Loucy (cell line): Measurements from ENCODE around the gene RAB38.

ENCODE experiments used
- EZH2phosphoT487 ChIP-seq: fragments of 200-600 bp; IDR thresholded peaks from 2 replicates; pipeline ENCODE4 v1.6.1; 2018; ENCODE audit warnings: antibody characterized with exemption, mild to moderate bottlenecking, moderate library complexity, borderline replicate concordance
- TF ChIP-seq, protein P1 (sequence below): fragments of 200-600 bp; sonication (generic); conservative IDR thresholded peaks from 2 replicates; pipeline ENCODE4 v1.5.1; 2014; ENCODE audit warnings: mild to moderate bottlenecking, antibody characterized with exemption, low read length

DNA sequence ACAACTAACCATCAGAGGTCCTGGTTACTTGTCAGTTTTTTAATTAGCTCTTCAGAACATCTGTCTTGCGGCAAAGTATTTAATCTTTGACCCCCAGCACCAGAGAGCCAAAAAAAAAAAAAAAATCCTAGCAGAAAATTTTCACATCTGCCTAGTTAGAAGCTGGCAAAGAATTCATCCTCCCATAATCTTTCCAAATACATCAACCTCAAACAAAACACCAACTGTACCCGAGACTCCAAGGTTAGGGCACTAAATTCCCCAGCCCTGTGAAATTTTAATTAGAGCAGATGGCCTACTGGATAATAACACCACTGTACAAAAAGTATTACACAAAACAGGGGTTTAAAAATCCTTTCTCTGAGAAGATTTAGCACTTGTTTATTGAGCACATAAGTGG, 55.7 kb downstream of the RAB38 start:
- TF ChIP-seq, protein P1, sequence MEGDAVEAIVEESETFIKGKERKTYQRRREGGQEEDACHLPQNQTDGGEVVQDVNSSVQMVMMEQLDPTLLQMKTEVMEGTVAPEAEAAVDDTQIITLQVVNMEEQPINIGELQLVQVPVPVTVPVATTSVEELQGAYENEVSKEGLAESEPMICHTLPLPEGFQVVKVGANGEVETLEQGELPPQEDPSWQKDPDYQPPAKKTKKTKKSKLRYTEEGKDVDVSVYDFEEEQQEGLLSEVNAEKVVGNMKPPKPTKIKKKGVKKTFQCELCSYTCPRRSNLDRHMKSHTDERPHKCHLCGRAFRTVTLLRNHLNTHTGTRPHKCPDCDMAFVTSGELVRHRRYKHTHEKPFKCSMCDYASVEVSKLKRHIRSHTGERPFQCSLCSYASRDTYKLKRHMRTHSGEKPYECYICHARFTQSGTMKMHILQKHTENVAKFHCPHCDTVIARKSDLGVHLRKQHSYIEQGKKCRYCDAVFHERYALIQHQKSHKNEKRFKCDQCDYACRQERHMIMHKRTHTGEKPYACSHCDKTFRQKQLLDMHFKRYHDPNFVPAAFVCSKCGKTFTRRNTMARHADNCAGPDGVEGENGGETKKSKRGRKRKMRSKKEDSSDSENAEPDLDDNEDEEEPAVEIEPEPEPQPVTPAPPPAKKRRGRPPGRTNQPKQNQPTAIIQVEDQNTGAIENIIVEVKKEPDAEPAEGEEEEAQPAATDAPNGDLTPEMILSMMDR: no peak
- TF ChIP-seq EZH2phosphoT487: no peak
